H4 (cell line): ENCODE results near the gene CORO2A. TPM values are rescaled to one million over a fixed set of nuclear protein-coding genes. Genes with fewer than 3 reads are reported as not detected.
"Not testable (repeated sequence)": the region's sequence is repeated elsewhere in the genome, so short reads cannot be mapped to it uniquely, and the experiment has no call there.

Source experiments
- DNase-seq: peaks from one replicate; pipeline ENCODE4 v3.0.0-alpha.2; 2015; ENCODE audit warnings: low spot score
- total RNA-seq: library from RNA; depleted of rRNA; stranded (reverse); fragments of >200 nt; shearing (Covaris generic); gene quantifications from 2 replicates; pipeline ENCODE4 v1.2.3, GENCODE V29; 2014

The CORO2A gene
- total RNA-seq, 1 experiment from 2014 or later = 3.0 TPM

DNA sequence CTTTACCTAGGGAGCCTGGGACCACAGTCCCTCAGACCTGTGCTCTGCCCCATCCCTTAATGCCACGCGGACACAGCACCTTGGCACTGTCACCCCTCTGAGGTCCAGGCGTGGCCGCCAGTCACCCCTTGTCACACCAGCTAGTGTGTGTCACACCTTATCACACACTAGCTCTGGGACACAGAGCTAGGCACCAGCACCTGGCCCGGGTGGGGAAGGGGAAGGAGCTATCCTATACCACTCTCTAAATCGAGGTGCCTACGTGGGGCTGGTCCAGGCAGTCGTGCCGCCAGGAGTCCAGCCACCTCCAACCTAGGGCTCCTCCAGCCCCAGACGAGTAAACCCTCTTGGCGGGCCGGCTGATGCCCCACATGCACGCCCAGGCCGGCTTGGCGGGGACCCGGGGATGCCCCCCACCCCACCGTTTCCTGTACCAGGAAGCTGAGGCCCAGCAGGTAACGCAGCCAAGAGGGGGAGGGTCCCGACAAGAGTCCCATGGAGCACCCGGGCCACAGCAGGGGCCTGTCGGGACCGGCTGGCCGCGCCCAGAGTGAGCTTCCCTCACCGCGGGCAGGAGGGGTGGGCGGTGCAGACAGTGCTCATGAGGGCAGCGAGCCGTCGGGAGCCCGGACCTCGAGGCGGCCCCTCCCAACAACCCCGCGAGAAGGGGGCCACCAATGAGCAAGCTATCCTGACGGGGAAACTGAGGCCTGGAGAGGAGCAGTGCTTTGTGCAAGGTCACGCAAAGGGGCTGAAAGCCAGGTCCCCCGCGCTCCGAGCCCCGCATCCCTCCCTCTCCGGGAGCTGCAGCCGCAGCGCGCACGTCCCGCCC, 550 bp downstream of the CORO2A start:
- no peak for DNase-seq

GRCh38 chr9:98191181-98191608, 1.2 kb downstream of the CORO2A start:
- DNase-seq = no peak

- DNase-seq = no peak
Measured at GRCh38 chr9:98190757-98191105, 1.7 kb downstream of the CORO2A start.

- DNase-seq = no peak
Measured at GRCh38 chr9:98189412-98189811, 3.0 kb downstream of the CORO2A start.

DNA sequence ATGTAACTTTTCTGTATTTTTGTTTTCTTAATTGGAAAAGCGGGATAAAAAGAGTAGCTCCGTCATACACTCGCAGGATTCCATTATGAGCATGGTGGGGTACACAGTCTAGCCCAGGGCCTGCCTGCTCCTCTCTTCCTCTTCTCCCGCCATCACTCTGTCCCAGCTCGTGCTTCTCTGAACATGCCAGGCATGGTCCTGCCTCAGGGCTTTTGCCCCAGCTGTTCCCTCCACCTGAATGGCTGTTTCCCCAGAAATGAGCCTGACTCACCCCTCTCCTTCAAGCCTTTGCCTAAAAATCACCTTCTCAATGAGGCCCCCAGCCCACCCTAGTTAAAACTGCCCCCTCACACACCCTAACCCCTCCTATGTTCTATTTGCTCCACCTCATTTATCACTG, 4.5 kb downstream of the CORO2A start:
- DNase-seq = no peak

DNA sequence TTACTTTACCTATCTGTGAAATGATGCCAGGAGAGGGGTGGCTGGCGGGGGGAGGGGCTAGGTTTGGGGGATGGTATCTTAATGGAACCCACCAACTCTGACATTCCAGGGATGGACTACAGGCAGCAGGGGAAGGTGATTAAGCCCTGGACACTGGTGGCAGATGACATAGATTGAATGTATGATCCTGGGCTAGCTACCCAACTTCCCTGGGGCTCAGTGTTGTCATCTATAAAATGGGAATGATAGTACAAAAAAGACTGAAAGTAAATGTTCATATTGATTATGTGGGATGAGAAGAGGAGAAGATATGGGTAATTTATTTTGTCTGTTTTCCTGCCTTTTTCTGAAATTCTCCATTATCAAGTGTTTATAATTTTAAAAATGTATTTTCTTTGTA, 6.2 kb downstream of the CORO2A start:
- DNase-seq = no peak

- no peak for DNase-seq
Measured at GRCh38 chr9:98185611-98186171, 6.7 kb downstream of the CORO2A start.

- DNase-seq = no peak
Measured at GRCh38 chr9:98185021-98185567, 7.3 kb downstream of the CORO2A start.

GRCh38 chr9:98184326-98184725, 8.1 kb downstream of the CORO2A start:
- DNase-seq = no peak

DNA sequence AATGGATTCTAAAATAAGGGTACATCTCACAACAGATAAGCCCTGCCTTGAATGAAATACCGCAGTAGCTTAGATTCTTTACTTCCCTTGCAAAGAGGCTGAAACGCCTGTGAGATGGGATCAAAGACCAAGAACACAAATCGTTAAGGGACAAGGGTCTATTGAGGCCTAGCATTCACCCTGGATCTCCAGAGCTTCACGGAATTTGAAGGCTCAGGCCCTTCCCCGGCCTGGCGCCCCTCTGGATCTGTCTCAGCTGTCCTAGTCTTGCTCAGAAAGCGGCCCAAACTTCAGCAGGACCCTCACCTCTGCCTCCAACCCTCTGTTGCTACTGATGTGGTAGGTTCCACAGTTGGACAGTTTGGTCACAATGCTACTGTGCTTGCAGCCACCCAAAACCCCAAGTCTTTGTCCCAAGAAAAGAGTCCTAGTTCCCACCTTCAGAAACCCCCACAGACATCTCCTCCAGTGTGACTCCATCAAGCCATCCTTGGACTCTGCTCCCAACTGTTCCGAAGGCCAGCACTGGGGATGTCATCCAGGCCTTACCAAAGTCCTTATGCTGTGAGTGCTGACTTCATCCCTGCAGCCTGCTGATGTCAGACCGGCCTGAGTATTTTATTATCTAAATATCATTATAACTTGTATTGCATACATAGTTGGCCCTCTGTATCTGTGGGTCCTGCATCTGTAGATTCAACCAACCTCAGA, 9.4 kb downstream of the CORO2A start:
- DNase-seq = no peak

GRCh38 chr9:98182069-98182820, 10.2 kb downstream of the CORO2A start:
- DNase-seq = no peak

DNA sequence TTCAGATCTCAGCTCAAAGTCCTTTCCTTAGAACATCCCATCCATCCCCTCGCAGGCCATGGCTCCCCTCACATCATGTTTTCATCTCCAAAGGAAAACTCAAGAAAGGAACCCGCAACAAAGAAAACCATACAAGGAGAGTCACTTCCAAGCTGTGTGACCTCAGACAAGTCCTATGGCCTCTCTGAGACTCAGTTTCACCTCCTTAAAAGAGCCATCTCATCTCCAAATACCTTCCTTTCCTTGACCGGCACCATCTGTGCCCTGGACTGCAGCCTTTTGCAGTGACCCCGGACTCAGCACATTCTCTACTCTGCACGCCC, 10.7 kb downstream of the CORO2A start:
- DNase-seq = no peak

GRCh38 chr9:98180996-98181395, 11.4 kb downstream of the CORO2A start:
- no peak for DNase-seq

- no peak for DNase-seq
Measured at GRCh38 chr9:98178874-98179850, 13.3 kb downstream of the CORO2A start.

DNA sequence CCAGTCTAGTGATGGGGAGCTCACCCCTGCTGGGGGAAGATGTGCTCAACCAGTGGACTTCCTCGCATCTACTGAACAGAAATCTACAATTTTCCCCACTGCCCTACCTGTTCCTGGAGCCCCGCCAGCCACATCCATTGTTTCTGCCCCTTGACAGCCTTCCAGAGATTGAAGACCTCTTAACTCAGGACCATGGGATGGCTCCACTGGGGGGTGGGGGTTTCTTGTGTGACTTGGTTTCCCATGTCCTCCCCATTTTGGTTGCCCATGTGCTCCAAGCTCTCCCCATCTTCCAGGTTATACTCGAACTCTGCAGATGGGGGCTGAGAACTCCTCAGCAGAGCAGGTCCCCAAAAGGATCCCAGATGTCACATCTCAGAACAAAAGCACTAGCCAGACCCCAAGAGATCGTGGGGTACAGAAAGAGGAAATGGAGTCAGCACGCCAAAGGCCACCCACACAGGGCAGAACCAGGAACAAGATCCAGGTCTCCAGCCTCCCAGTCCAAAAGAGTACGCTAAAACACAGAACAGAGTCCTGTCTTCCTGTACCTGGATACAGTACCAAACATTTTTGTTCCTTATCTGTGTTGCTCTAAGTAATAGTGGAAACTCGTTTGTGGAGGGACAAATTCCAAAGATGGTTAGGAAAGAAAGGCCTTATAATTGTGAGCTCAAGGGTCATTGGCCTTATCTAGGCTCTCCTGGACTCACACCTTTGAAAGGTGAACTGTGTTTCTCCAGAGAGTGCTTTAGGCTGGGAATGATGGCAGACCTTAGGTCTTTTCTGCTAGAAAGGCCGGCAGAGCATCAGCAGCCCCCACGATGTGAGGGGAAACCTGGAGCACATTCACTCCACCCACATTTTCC, 15.8 kb downstream of the CORO2A start:
- DNase-seq = no peak

DNA sequence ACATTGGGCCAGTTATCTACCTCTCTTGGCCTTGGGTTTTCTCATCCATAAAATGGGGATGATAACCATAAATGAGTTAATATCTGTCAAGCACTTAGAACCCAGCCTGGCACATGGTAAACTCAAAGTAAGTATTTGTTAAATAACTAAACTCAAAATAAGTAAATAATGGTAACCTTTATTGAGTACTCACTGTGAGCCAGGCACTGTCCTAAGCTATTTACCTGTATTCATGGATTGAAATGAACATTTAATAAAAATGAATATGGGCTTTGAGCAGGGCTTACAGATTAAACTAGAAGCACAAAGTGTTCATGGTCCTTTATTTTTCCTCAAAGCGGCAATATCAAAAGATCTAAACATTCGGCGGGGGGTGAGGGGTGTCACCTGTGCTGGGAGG, 16.7 kb downstream of the CORO2A start:
- DNase-seq = no peak

DNA sequence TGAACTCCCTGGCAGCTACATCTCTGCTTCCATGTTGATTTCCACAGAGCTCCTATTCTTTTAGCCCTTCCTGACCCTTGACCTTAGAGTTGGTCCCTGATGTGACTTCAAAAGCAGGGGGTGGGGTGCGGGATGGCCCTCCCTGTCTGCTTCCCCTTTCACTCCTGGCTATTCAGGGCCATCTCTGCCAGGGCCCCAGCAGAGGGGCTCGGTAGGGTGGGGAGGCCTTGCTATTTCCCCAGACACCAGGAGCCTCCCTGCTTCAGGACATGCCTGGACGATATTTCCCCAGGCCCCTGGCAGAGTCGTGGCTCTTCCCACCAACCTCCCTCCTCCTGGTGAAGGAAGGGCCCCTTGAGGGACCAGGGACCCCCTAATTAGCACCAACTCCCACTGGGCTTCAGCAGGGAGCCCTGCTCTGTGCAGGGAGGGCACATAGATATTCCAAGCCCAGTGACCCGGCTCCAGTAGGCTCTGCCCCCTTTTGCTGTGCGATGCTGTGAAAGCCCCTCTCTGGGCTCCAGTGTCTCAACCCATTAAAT, 17.3 kb downstream of the CORO2A start:
- DNase-seq = no peak

DNA sequence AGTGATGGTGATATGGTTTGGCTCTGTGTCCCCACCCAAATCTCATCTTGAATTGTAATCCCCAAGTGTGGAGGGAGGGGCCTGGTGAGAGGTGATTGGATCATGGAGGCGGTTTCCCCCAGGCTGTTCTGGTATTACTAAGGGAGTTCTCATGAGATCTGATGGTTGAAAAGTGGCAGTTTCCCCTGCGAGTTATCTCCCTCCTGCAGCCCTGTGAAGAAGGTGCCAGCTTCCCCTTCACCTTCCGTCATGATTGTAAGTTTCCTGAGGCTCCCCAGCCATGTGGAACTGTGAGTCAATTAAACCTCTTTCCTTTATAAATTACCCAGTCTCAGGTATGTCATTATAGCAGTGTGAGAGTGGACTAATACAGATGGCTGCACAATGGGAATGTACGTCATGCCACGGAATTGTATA, 17.9 kb downstream of the CORO2A start:
- not testable (repeated sequence) for DNase-seq

- DNase-seq = no peak
Measured at GRCh38 chr9:98173181-98173580, 19.3 kb downstream of the CORO2A start.

DNA sequence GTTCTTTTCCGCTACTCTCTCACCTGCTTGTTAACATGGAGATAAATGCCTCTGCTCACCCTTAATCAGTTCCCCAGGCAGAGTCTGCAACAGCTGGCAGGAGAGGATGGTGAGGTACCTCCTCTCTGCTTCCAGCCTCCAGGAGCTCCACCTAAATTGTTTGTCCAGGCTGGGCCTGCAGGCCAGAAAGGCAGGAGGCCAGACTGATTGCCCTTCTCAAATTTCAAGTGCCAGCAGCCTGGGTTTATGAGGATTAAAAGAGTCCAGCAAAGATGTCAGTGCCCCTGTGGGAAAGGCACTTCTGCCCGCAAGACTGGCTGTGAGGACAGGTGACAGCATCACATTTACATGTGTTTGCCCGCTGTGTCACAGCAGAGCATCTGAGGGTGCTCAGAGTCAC, 19.8 kb downstream of the CORO2A start:
- DNase-seq = peak; percentile 55
